GM19238 (cell line): Measurements from ENCODE around the gene CACNA1S.

Experiments
- DNase-seq: peaks from one replicate; pipeline ENCODE4 v3.0.0; 2011; ENCODE audit warnings: low spot score; ENCODE audit not compliant: insufficient read length

The CACNA1S gene

GRCh38 chr1:201140235-201140940 is 28.2 kb upstream of the CACNA1S start:
- DNase-seq, result no peak

GRCh38 chr1:201139756-201140155 is 27.5 kb upstream of the CACNA1S start:
- no peak for DNase-seq

DNA sequence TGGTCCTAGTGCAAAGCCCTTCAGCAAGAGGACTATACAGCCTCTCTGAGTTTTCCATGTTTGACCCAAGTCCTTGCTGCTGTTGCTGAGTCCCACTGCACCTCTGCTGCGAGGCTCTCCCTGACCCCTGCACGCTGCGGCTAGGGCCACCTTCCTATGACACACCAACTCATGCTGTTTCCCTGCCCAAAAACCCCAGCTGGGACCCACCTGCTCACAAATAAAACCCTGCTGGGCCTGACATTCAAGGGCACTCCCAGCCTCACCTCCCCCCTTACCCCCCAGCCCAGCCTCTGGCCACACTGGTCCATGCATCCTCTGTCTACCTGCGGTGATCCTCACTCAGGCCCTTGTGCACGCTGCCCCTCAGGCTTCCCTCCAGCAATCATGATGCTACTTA is 27.1 kb upstream of the CACNA1S start:
- no peak for DNase-seq

- DNase-seq, result no peak
Measured at GRCh38 chr1:201138311-201138840, 26.1 kb upstream of the CACNA1S start.

DNA sequence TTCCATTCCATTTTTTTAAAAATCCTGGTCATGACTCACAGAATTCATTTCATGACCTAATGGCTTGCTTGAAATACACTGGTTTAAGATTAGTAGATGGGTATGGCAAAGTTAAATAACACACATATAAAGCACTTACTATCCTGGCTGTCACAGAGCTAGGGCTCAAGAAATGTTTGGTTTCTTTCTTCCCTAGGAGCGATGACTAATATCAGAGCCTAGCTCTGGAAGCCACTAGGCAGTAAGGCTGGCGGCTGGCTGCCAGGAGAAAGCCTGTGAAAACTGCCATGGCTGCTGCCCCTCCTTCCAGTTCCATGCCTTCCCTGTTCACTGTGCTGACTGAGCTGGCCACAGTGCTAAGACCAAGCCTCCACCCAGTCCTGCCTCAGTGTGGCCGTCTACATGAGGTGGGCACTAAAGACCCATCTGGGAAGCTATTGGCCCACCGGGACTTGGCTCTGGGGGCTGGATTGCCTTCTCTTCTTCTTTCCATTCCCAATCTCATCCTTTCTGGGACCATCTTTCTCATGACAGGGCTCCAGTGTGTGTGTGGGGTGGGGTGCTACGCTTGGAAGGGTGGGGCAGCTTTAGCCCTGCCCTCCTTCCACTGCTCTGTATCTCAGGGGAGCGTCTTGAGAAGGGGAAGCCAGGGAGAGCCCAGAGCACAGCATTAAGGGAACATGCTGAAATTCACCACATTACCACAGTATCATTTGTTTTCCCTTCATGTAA is 25.5 kb upstream of the CACNA1S start:
- no peak for DNase-seq

GRCh38 chr1:201137024-201137392 is 24.8 kb upstream of the CACNA1S start:
- DNase-seq, result no peak

DNA sequence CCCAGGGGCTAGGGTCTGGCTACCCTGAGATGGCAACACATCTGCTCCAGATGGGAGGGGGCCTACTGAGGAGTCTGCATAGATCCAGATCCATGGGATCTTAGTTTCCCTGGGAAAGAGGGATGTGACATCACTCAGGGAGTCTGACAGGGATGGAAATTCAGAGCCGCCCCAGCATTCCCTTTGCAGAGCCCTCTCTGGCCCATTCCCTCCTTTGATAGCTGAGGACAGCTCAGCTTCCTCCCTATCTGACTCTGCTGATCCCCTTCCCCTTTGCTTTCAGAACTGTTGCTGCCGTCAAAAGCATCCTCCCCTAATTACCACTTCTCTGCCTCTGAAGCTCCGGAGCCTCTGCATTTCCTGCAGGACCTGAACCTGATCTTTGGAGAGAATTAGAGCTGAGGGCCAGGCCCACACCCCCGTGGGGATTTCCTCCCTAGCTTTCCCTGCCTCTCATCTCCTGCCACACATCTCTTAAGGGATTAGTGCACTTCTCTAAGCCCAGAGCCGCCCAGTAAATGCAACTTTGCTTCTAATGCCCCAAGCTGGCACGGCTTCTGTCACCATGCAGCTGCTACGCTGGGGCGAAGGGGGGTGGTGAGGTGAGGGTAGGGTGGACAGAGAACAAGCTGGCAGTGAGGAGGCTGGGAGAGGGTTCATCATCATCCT is 24.3 kb upstream of the CACNA1S start:
- no peak for DNase-seq

- DNase-seq, result no peak
Measured at GRCh38 chr1:201134405-201134804, 22.2 kb upstream of the CACNA1S start.

- DNase-seq, result no peak
Measured at GRCh38 chr1:201131398-201131797, 19.2 kb upstream of the CACNA1S start.

GRCh38 chr1:201128962-201129361 is 16.7 kb upstream of the CACNA1S start:
- DNase-seq, result no peak

DNA sequence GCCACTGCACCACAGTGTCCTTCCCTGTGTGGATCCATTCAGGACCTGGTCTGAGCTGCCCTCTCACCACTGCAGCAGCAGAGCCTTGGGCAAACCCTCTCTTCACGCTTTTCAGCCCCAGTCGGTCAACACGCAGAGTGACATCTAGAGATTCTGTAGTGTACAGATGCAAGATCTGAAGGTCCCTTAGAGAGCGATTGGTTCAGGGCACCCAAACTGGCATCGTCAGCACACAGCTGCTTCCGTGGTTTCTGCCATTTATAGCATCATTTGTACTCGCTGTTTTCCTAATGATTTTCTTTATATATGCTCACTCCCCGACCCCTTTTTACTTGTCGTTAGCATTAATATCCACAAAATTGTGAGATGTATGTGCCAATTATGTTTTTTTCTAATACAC is 16.2 kb upstream of the CACNA1S start:
- no peak for DNase-seq

- no peak for DNase-seq
Measured at GRCh38 chr1:201127755-201128455, 15.7 kb upstream of the CACNA1S start.

DNA sequence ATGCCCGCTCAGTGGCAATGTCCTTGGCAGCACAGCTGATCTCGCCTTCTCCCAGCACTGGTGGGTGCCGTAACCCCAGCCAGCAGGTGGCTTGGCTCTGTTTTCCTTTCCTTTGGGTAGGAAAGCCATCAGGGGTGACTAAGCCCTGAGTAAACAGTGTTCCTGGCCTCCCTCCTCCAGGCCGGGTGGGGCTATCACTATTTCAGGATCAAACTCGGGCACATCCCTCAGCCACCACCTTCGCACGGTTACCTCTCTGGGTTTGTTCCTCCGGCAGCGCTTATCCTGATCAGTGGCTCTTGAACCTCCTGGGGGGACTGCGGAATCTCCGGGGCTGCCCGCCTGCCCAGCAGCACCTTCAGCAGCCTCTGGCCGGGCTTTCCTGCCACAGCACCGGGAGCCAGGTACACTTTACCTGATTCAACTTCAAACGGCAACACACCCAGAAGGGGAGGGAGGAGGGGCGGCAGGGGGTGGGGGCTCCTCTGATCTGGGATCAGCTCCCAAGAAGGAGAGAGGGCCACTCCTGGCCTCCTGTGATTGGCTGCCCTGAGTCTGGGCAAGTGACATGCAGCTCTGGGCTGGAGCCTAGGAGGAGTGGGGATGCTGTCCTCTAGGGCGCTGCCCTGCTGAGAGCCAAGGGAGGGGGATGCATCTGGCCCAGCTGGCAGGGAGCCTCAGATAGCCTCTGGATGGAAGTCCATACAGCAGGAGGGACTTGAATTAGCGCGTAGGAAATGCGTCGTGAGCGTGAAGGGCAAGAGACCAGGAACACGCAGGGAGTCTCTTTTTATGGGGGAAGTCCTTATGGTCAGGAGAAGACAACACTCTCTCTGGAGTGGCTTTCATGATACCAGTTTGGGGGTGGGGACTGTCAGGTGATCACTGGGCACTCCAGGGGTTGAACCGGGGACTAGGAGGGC is 14.9 kb upstream of the CACNA1S start, which contains the start of gene ASCL5:
Gene ASCL5 (minus strand): TSS at position 353 of the 923 bp plus-strand sequence. CDS start 11,812 bp downstream, outside the sequence.
- no peak for DNase-seq

DNA sequence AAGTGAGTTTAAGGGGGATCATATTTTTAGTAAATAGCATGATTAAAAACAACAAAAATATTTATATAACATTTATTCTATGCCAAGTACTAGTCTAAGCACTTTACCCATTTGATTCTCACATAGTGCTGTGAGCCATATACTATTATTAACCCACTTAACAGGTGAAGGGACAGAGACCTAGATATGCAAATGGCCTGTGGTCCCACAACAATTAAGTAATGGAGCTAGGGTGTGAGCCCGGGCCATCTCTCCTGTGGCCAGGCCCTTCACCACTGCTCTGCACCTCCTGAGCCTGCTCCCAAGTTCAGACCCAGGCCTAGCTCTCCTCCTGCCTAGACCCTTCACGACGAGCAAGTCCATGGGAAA is 14.2 kb upstream of the CACNA1S start:
- DNase-seq, result no peak

GRCh38 chr1:201125800-201126199 is 13.6 kb upstream of the CACNA1S start:
- no peak for DNase-seq

DNA sequence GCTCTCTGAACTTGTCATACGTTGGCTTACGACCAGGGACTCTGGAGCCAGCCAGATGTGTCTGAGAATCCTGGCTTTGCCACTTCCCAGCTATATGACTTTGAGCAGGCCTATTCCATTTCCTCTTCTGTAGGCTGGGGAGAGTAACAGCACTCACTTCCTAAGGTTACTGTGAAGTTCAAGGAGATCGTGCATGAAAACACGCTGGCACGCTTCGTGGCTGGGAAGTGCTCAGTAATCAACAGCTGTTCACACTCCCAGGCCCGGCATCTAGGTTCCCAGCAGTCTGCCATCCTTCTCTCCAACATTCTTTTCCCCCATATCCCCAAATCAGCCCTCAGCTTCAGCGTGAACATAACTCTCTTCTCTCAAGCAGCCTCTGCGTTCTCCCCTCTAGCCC is 12.8 kb upstream of the CACNA1S start:
- no peak for DNase-seq

GRCh38 chr1:201123866-201124265 is 11.6 kb upstream of the CACNA1S start:
- no peak for DNase-seq

- no peak for DNase-seq
Measured at GRCh38 chr1:201122321-201122957, 10.2 kb upstream of the CACNA1S start.

DNA sequence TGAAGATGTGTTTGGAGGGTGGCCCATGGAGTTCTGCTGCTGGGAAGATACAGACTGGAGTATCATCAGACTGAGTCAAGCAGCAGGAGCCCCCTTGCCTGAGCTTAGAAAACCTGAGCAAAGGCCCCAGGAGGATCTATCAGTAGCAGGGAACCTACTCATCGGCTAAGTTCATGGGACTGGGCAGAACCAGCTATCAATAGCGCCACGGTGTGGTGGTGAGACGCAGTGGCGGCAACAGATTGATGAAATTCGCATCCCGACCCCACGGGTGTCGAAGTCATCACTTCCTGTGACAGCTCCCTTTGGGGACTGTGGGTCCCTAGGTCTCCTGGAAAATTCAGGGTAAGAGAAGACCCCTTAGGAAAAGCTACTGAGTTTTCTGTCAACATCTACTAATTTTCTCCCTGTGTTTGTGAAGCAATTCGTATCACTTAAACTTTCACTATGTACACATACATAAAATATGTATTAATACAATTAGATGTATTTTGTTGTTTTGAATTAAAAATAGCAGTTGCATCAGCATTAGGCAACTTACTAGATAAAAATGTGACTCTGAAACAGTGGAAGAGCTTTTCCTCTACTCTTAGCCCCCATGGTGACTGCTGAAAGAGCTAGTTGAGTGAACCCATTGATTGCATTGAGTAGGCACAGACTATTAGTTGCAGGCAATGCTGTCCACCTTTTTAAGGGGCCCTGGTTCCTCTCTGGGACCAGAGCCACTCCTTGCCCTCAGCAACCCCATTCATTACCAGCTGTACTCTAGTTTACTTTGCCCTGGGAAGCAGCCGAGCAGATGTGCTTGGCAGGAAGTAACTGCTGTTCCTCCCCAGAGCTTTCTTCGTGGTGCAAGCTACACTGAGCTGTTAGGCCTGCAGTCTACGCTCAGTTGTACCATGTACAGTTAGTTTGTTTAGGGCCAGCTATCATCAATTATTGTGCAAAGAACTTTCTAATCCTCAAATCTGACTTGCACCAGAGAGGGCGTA is 7.3 kb upstream of the CACNA1S start:
- peak; percentile 64 for DNase-seq
